ENCODE results near the gene HCRTR1. TPM values are rescaled to one million over a fixed set of nuclear protein-coding genes. Genes with fewer than 3 reads are reported as not detected.

Gene HCRTR1
- total and polyA plus RNA-seq, 10 donors, result 0.06 TPM; not detected in 9

DNA sequence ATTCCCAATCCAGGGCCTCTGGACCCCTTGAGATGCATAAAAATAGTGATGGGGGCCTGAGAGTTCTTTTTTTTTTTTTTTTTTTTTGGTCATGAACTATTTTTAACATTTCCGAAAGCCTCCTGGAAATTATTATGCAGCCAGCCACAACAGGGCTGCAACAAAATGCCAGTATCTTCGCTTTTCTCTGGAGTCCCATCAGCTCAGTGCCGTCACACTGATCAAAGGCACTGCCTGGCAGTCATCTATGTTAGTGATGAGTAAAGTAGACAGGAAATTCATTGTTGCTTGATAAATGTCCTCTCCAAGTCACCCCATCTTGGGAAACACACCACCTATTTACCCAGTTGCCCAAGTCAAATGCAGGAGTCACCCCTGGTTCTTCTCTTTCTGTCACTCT, 42.4 kb downstream of the HCRTR1 start:
- Histone ChIP-seq H3K4me1 (peaks cover 0 to 43% (median 0%) of the 10 kb centered on the region in 6 donors), H3K9me3 (no peaks in the 10 kb centered on the region), H3K36me3 (no peaks in the 10 kb centered on the region), H3K4me3 (no peak overlapping the region), H3K27me3 (replicated peaks in 1 of 7) (peaks cover 0 to 8% (median 0%) of the 10 kb centered on the region in 7 donors), H3K27ac (peak overlapping the region in 2 of 8 donors; percentile 9 to 11)
- intact Hi-C loops (cut with DNase I; ENCODE audit: low total_unique reads), result loop anchor here (10.0 kb wide), 1 partner anchor 55 kb away; no protein-coding TSS in a partner anchor
- DNase-seq, result no peak
- 73 to 92% (median 82%) methylated on average over 3 of the region's 3 CpGs for WGBS, 5 donors
- TF ChIP-seq POLR2A (IDR thresholded peaks at IDR 0.05) (no peak), POLR2AphosphoS5 (IDR thresholded peaks at IDR 0.05) (no peak)
- TF ChIP-seq, protein P1, sequence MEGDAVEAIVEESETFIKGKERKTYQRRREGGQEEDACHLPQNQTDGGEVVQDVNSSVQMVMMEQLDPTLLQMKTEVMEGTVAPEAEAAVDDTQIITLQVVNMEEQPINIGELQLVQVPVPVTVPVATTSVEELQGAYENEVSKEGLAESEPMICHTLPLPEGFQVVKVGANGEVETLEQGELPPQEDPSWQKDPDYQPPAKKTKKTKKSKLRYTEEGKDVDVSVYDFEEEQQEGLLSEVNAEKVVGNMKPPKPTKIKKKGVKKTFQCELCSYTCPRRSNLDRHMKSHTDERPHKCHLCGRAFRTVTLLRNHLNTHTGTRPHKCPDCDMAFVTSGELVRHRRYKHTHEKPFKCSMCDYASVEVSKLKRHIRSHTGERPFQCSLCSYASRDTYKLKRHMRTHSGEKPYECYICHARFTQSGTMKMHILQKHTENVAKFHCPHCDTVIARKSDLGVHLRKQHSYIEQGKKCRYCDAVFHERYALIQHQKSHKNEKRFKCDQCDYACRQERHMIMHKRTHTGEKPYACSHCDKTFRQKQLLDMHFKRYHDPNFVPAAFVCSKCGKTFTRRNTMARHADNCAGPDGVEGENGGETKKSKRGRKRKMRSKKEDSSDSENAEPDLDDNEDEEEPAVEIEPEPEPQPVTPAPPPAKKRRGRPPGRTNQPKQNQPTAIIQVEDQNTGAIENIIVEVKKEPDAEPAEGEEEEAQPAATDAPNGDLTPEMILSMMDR (IDR thresholded peaks at IDR 0.05 in 8 of 11, conservative IDR thresholded peaks at IDR 0.05 in 3 of 11), result no peak

GRCh38 chr1:31660871-31661455, 43.5 kb downstream of the HCRTR1 start:
- DNase-seq, result peak; percentile 65
- peaks cover 0 to 42% (median 0%) of the 10 kb centered on the region in 6 donors for H3K4me1 ChIP-seq
- no peaks in the 10 kb centered on the region for H3K36me3 ChIP-seq
- H3K27ac ChIP-seq, result no peak overlapping the region
- H3K27me3 ChIP-seq (replicated peaks in 1 of 7), result peaks cover 0 to 8% (median 0%) of the 10 kb centered on the region in 7 donors
- H3K9me3 ChIP-seq, result no peaks in the 10 kb centered on the region
- intact Hi-C loops (cut with DNase I; ENCODE audit: low total_unique reads), result loop anchor here (10.0 kb wide), 1 partner anchor 54 kb away; no protein-coding TSS in a partner anchor
- 81 to 96% (median 88%) methylated on average over 4 of the region's 4 CpGs for WGBS, 5 donors
- no peak overlapping the region for H3K4me3 ChIP-seq
- no peak for TF ChIP-seq POLR2A (IDR thresholded peaks at IDR 0.05)
- TF ChIP-seq, protein P1 (IDR thresholded peaks at IDR 0.05 in 8 of 11, conservative IDR thresholded peaks at IDR 0.05 in 3 of 11), result no peak

- peaks cover 0 to 8% (median 0%) of the 10 kb centered on the region in 7 donors for H3K27me3 ChIP-seq (replicated peaks in 1 of 7)
- no peaks in the 10 kb centered on the region for H3K36me3 ChIP-seq
- 86 to 93% (median 90%) methylated on average over 6 of the region's 6 CpGs for WGBS, 5 donors
- intact Hi-C loops (cut with DNase I; ENCODE audit: low total_unique reads), result loop anchor here (10.0 kb wide), 1 partner anchor 53 kb away; no protein-coding TSS in a partner anchor
- H3K4me1 ChIP-seq, result peaks cover 0 to 35% (median 0%) of the 10 kb centered on the region in 6 donors
- H3K4me3 ChIP-seq, result no peak overlapping the region
- no peak for DNase-seq
- no peak overlapping the region for H3K27ac ChIP-seq
- H3K9me3 ChIP-seq, result no peaks in the 10 kb centered on the region
- TF ChIP-seq POLR2A (IDR thresholded peaks at IDR 0.05) (no peak), POLR2AphosphoS5 (IDR thresholded peaks at IDR 0.05) (no peak)
- TF ChIP-seq, protein P1 (IDR thresholded peaks at IDR 0.05 in 8 of 11, conservative IDR thresholded peaks at IDR 0.05 in 3 of 11), result no peak
Measured at GRCh38 chr1:31661856-31662255, 44.4 kb downstream of the HCRTR1 start.

DNA sequence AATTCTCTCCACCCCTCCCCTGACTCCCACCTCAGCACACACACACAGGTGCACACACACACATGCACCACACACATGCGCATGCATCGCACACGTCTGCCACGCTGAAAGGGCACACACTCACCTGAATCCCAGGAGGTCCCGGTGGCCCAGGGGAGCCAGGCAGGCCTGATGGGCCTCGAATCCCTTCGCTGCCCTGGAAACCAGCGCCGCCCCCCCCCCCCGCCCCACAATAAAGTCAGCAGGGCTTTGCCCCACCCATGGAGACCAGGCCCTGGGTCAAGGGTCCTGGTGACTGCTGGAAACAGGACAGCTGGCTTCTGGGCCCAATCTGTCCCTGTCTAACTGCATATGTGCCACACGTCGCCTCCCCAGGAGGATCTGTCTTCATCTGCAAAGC, 45.0 kb downstream of the HCRTR1 start:
- 83 to 95% (median 86%) methylated on average over 10 to 12 of the region's 12 CpGs for whole genome bisulfite sequencing, 5 donors
- TF ChIP-seq POLR2A (IDR thresholded peaks at IDR 0.05), result no peak
- TF ChIP-seq, protein P1 (IDR thresholded peaks at IDR 0.05 in 8 of 11, conservative IDR thresholded peaks at IDR 0.05 in 3 of 11), result no peak
- TF ChIP-seq POLR2AphosphoS5 (IDR thresholded peaks at IDR 0.05), result no peak
- Histone ChIP-seq H3K36me3 (no peaks in the 10 kb centered on the region), H3K9me3 (no peaks in the 10 kb centered on the region), H3K4me3 (no peak overlapping the region), H3K27me3 (replicated peaks in 1 of 7) (peaks cover 0 to 8% (median 0%) of the 10 kb centered on the region in 7 donors), H3K27ac (no peak overlapping the region), H3K4me1 (peaks cover 0 to 35% (median 0%) of the 10 kb centered on the region in 6 donors)
- DNase-seq, result no peak
- intact Hi-C loops (cut with DNase I; ENCODE audit: low total_unique reads), result loop anchor here (10.0 kb wide), 1 partner anchor 52 kb away; no protein-coding TSS in a partner anchor

All from spleen (tissue), 11 donors.